Activated CD4-positive, CD25-positive, alpha-beta regulatory T cell treated with anti-CD3 and anti-CD28 coated beads, Interleukin-2, amount 50 U/mL, for 24 hours (primary cell): ENCODE data around the gene FAM83E.
"Not testable (repeated sequence)": the region's sequence is repeated elsewhere in the genome, so short reads cannot be mapped to it uniquely, and the experiment has no call there.

Experiments used
- ATAC-seq, 2 donors: fragments of 150-1000 bp; cut with Tn5 transposase; one replicate each; pipeline ENCODE4 v1.10.0; 2021; ENCODE audit warnings: mild to moderate bottlenecking in 1 of 2, moderate library complexity in 1 of 2

FAM83E gene

DNA sequence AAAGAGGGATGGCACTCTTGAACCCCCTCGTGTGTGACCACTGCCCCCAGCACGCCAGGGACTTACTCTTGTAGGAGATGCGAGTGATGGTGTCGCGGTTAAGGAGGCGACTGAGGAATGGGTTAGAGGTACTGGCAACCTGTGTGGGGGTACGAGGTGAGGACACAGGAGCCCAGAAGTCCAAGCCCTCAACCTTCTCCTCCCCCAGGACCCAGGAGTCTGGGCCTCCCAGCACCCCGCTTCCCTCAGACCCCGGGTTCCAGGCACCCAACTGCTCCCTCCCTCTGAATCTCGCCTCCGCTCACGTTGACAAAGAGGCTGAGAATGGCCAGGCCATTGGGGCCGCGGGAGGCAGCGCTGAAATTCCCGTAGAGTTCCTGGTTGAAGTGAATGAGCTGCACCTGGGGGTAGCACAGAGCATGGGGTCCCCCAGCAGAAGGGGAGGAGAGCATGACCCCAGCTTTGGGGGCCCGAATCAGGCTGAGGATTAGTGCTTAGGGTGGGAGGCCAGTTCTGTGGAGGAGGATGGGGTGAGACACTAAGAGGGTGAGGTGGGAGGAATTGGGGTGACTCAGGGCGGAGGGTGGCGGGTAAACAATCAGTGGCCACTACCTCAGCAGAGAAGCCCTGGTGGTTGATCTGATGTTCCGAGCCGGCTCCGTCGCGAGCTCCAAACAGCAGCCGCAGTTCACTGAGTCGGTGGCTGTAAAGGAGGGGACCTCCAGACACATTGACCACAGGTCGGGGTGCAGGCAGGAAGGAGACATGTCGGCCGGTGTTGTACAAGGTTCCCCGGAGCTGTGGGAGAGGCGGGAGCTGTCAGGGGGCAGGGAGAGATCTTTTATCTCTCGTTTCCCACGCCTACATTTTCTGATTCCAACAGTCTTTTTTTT, 24.9 kb upstream of the FAM83E start:
- ATAC-seq: no peak

DNA sequence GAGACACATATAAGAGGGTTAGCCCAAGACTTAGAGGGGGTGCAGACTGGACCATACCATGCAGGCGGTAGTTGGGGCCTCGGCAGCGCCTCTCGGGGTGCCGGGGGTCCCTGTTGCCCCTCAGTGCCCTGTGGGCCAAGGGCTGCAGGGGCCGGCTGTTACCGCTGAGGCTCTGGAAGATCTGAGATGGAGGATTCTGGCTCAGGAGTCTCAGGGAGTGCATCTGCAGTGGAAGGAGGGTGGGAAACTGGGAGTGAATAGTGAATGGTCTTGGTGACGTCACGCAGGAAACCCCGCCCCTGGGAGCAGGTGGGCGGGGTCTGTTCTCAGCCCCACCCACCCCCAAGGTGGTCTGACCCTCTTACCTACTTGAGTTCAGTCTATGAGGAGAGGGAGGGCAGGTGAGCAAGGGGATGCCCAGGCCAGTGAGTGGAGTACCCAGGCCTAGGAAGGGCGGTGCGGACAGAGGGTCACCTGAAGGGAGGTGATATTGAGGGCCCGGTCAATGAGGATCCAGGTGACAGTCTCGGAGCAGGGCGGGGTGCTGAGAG, 24.0 kb upstream of the FAM83E start:
- no peak for ATAC-seq

DNA sequence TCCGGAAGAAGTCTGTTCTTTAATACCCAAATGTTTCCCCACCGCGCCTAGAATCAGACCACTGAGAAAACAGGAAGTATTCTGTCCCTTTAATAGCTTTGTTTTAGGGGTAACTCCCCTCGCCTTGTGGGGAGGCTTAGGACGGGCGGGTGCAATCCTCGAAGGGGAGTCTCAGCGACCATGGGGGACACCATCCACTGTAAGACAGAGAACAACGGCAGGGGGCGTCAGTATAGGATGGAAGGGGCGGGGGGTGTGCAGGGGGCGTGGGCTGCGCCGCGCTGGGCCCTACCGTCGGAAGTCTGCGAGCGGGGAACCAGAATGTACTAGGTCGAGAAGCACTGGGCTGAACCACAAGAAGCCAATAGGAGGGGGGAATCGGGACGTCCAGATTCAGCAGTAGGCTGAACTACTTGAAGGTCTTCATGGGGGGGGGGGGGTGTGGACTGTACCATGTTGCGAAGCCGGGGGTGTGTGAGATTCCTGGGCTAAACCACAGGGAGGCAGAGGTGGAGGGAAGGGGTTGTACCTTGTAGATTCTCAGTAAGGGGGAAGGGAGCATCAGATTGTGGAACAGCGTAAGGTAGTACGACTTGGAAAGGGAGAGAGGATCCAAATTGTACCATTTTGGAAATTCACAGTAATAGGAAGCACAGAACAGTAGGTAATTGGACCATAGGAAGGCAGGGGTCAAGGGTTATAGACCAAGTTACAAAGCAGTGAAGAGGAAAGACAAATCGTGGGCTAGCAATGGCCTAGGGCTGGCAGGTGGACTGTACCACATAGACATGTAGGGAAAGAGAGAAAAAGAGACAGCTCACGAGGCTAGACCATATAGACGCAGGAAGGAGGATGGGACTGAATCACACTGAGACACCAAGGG, 23.3 kb upstream of the FAM83E start:
- ATAC-seq: peak; percentile 33 to 38

DNA sequence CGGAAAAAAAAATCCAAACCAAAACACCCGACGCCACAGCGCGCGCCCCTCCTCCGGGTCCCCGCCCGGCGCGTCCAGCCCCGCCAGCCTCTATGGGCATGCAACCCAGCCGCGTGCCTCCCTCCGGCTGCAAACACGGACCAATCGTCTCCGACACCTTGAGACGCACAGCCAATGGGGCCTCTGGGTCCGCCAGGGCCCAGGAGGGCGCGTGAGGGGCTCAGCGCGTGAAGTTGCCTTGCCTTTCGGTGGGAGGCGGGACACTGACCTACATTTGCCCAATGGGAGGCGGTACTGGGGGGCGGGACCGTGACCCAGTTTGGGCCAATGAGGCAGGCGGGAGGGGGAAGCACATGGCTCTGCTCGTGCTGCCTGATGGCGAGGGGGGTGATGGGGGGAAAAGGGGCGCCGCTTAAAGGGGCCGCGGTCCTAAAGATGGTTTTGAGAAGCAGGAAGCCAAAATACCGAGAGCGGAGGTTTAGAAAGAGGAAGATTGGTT, 22.6 kb upstream of the FAM83E start:
- peak; percentile 80 for ATAC-seq

DNA sequence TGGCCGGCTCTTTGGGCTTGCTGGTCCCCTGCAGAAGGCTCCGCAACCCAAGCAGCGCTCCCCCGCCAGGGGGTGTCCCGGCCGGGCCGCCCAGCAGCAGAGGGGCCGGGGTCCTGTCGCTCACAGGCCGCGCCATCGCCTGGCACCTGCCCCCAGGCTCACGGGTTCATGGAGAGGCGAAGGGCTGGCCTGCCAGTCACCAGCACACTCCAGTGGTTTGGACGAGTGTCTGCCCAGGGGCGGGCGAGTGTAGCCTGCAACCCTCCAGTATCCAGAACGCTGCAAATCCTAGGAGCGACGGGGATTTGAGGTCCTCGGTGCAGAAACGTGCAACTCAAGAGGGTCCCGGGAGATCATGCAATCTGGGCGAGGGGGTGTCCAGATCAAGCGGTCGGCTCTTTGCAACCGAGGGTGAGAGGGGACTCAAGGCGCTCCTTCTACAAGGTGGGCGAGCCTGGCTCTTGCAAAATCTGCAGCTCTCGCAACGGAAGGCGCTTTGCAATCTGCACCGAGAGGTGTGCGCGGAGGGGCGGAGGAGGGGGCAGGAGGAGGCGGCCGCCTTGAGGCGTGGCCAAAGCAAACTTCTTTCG, 22.1 kb upstream of the FAM83E start, which contains the start of gene DBP:
TSS of gene DBP (minus strand) at position 521 of the 590 bp plus-strand sequence. CDS start at position 136, 385 bp downstream.
- no peak for ATAC-seq

DNA sequence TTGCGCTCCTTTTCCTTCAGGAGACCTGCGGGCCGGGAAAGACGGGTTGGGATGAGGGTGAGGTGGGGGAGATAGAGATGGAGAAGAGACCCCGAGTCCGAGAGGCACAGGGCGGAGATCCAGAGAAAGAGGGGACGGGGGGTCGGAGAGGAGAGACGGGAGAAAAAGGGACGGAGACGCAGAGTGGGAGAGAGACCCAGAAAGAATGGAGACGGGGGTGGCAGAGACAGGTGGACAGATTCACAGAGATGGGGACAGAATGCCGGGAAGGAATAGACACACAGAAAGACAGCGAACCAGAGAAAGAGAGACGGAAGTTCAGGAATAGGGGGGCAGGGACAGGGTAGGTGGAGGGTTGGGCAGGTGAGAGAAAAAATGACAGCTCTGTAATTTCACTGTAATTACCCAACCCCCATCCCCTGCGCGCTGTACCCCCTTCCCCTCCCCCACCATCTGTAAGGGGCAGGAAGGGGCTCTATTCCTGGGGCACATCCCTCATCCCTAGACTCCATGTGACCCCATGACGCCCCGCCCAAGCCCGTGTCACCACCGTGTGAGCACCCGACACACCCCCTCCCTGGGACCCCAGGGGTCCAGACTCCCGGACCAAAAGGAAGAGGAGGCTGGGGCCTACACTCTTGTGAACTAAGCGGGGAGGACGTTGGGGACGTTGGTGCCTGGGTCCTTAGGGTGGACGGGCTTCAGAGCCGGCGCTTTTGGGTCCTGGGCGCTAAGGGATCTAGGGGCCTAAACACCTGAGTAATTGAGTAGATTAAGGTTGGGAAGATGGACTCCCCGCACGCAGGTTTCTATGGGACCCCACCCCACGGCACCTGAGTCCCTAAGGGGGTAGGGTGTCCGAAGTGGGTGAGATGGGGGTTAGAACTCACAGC, 21.3 kb upstream of the FAM83E start:
- no peak for ATAC-seq

DNA sequence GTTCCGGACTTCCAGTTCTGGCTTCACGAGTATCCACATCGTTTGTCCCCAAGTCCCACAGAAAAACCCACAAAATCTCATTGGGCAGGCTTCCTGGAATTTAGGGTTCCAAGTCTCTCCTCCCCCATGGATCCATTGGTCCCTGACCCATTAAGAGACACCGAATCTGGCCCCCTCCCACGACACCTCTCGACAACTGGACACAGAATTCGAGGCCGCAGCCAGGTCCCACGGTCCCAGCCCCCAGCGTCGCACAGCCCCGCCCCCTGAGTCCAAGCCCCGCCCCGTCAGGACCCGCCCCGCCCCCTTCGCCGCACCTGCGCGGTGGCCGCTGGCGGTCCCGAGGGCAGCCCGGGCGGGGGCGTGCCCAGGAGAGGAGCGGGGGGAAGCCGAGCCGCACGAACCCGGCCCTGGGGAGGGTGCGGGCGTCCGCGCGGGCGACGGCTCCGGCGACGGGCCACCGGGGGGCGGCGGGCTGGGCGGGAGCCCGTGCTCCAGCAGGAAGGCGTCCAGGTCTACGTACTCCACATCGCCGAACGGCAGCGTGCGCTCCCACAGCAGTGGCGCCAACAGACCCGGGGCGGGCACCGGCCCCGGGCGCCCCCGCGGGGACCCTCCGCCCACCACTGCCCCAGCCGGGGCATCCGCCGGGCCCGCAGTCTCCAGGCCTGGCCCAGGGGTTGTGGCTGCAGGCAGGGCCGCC, 20.5 kb upstream of the FAM83E start:
- peak in 1 of 2 donors; percentile 5 for ATAC-seq

DNA sequence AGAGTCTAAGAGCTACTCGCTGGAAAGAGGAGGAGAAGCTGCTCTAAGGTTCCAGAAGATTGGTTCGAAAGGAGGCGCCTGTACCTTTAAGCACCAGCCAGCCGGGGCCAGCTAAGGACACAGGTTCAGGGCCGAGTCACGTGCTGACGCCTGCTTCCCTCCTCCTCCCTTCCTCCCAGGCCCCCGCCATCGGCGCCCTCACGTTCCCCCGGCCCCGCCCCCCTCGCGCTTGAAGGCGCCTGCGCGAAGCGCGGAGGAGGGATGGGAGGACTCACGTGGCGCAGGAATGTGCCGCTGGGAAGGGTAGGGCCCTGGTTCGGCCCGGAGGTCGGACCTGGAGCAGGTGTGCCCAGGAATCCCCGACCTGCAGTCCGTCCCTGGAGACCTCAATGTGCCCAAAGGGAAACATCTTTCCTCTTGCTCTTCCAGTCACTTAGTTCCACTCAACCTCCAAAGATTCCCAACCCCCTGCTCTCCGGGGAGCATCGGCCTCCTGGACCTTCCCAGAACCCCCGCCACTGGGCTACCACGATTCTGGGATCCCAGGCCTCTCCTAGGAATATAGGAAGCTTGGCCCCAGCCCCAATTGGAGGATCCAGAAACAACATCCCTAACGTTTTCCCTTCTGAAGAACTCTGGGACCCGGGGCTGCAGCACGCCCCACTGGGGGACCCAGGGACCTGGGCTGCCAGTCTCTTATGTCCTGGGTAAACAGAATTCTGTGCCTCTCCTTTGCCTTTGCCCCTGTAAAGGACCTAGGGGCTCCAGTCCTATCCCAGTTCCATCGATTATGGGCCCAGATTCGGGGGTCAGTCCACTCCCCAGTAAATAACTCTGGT, 19.8 kb upstream of the FAM83E start:
- peak; percentile 35 to 40 for ATAC-seq

DNA sequence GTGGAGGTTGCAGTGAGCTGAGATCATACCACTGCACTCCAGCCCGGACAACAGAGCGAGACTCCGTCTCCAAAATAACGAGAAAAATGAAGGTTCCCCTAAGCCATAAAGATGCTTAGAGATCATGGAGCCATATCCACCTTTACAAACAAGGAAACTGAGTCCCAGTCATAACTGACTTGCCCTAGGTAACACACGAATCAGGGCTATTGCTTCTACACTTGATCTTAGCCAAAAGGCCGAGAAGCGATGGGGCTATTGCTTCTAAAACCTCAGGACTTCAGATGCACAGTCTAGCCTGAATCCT, 19.1 kb upstream of the FAM83E start:
- ATAC-seq: no peak

DNA sequence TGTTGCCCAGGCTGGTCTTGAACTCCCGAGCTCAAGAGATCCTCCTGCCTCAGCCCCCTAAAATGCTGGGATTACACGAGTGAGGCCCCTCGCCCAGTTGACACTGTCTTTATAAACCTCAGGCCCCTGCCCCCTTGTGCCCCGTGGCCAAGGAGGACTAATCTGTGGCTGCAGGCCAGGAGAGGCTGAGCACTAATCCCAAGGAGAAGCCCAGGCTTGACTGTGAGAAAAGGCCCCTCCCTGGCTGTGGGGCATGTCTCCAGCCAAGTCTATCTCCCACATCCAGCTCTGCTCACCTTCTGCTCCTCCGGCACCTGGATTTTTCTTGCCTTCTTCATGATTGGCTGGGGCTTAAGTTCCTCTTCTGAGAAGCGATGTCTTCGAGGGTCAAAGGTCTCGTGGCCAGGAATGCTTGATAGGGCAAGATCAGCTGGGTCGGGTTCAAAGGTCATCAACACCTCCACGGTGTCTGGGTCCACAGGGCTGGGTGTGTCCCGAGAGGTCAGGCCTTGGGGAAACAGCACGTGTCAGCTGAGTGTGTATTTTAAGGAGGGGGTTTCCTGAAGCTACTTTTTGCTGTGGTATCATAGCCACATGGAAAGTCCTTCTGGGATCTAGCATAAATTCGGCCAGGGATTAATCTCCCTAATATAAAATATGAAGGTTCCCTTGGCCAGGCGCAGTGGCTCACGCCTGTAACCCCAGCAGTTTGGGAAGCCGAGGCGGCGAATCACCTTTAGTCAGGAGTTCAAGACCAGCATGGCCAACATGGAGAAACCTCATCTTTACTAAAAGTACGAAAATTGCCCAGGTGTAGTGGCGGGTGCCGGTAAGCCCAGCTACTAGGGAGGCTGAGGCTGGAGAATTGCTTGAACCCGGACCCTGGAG, 18.5 kb upstream of the FAM83E start:
- no peak for ATAC-seq

DNA sequence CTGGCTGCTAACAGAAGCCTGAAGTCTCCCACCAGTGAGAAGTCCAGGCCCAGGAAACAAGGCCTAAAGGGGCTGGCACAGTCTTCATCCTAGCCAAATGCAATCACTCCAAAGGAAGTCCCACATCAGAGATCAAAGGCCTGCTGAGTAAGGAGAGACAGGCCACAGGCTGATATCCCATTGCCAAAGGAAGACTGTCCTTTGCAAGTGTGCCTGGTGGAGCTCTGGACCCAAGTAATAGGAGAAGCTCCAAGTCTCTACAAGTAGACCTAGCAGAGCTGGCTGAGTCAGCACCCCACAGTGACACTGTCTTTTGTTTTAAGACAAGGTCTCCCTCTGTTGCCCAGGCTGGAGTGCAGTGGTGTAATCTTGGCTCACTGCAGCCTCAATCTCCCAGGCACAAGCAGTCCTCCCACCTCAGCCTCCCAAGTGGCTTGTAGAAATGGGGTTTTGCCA, 17.8 kb upstream of the FAM83E start:
- no peak for ATAC-seq

DNA sequence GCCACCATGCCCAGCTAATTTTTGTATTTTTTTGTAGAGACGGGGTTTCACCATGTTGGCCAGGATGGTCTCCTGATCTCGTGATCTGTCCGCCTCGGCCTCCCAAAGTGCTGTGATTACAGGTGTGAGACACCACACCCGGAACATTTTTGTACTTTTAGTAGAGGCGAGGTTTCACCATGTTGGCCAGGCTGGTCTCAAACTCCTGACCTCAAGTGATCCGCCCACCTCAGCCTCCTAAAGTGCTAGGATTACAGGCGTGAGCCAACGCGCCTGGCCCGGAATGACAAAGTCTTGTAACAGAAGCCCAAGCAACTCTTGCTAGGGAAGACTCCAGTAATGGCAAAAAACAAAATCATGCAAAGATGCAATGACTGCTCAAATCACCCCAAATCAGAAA, 17.4 kb upstream of the FAM83E start:
- ATAC-seq: not testable (repeated sequence)

DNA sequence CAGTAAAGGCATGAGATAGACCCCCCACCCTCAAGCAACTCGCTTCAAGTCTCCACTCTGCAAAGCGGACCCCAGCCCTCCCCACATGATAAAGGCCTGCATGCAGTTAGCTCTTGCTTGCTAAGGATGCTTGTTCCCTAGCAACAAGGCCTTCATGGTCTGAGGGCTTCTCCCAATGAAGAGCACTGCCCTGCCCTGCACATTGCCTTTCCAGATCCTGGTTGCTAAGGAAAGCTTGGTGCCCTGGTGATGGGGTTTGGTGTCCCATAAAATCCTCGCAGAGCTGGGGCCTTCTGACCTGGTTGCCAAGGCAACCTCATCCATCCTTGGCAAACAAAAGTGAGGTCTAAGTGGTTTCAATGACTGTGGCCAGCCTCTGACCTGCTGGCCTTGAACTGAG, 16.3 kb upstream of the FAM83E start:
- ATAC-seq: no peak

DNA sequence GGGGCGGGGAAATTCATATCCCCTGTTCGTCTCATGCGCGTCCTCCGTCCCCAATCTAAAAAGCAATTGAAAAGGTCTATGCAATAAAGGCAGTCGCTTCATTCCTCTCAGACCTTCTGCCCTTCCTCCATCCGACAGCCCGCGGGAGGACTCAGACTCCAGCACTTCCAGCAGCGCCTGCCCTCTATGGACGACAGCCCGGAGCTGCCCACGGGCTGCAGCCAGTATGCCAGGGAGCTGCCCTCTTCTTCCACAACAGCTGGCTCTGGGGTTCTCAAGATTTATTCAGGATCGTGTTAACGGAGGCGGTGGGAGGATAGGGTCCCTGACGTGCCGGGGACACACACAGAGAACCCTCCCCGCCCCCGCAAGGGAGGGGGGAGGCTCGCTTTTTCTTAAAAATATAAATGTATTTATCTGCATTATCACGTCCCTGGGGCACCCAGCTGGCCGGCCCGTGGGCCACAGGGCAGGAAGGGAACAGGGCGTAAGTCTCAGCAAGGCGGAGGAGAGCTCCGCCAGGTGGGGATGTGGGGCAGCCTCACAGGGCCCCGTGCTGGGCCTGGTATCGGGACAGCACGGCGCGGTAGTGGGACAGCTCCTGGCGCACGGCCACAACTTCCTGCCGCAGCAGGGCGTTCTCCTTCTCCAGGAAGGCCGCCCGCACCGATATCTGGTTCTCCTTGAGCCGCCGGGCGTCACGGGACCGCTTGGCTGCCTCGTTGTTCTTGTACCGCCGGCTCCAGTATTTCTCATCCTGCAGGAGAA, 15.6 kb upstream of the FAM83E start:
- no peak for ATAC-seq

DNA sequence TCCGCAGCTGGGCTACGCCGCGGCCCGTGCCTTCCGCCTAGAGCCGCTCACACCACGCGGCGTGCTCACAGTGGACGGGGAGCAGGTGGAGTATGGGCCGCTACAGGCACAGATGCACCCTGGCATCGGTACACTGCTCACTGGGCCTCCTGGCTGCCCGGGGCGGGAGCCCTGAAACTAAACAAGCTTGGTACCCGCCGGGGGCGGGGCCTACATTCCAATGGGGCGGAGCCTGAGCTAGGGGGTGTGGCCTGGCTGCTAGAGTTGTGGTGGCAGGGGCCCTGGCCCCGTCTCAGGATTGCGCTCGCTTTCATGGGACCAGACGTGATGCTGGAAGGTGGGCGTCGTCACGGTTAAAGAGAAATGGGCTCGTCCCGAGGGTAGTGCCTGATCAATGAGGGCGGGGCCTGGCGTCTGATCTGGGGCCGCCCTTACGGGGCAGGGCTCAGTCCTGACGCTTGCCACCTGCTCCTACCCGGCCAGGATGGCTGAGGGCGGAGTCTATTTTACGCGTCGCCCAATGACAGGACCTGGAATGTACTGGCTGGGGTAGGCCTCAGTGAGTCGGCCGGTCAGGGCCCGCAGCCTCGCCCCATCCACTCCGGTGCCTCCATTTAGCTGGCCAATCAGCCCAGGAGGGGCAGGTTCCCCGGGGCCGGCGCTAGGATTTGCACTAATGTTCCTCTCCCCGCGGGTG, 14.9 kb upstream of the FAM83E start:
- ATAC-seq: no peak

DNA sequence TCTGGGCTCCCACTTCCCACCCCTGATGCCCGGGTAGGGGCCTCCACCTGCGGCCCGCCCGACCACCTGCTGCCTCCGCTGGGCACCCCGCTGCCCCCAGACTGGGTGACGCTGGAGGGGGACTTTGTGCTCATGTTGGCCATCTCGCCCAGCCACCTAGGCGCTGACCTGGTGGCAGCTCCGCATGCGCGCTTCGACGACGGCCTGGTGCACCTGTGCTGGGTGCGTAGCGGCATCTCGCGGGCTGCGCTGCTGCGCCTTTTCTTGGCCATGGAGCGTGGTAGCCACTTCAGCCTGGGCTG, 14.4 kb upstream of the FAM83E start:
- ATAC-seq: no peak

DNA sequence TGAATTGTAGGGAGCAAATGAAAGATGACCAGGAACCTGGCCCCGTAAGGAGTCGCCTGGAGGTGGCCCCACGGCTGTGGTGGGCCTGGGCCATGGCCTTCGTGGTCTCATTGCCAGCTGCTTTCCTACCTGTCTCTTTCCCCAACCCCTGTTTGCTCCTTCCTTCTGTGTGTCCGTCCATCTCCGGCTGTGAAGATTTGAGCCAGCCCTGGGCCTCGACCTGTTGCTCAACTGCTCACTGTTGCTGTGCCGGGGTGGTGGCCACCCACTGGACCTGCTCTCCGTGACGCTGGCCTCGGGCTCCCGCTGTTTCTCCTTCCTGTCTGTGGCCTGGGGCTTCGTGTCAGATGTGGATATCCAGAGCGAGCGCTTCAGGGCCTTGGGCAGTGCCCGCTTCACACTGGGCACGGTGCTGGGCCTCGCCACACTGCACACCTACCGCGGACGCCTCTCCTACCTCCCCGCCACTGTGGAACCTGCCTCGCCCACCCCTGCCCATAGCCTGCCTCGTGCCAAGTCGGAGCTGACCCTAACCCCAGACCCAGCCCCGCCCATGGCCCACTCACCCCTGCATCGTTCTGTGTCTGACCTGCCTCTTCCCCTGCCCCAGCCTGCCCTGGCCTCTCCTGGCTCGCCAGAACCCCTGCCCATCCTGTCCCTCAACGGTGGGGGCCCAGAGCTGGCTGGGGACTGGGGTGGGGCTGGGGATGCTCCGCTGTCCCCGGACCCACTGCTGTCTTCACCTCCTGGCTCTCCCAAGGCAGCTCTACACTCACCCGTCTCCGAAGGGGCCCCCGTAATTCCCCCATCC, 13.8 kb upstream of the FAM83E start:
- no peak for ATAC-seq
